NCI-H1092 (cell line): Measurements from ENCODE around the gene SLC35E2B.
"Not testable (repeated sequence)": the region's sequence is repeated elsewhere in the genome, so short reads cannot be mapped to it uniquely, and the experiment has no call there.

Source experiments
- DNase-seq: peaks from one replicate; lab custom pipeline; 2025; lab: John Stamatoyannopoulos, UW

SLC35E2B gene

GRCh38 chr1:1692714-1693647, at the start of gene SLC35E2B:
TSS of gene SLC35E2B (minus strand) at chr1:1692795. CDS start at chr1:1676699, 16,096 bp downstream.
- peak; percentile 56 for DNase-seq

GRCh38 chr1:1741013-1741412, 48.4 kb upstream of the SLC35E2B start:
- DNase-seq = not testable (repeated sequence)

- DNase-seq = not testable (repeated sequence)
Measured at GRCh38 chr1:1738799-1739337, 46.3 kb upstream of the SLC35E2B start.

GRCh38 chr1:1737675-1738590, 45.3 kb upstream of the SLC35E2B start:
- not testable (repeated sequence) for DNase-seq

DNA sequence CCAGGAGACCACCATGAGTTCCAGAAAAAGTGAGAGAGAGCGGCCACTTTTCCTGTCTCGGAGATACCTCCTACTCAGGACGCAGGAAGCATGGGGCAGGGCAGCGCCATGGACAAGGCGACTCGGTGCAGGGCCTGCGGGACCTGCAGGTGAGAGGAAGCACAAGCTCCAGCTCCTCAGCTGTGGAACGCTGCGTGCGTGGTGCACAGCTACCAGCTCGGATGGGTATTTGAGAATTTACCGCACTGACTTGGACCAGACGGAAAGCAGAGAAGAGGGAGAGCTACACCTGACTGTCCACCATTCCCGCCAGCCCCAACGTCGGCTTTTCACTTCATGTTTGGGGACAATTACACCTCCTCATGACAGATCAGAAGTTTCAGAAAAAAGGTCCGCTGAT, 39.8 kb upstream of the SLC35E2B start:
- no peak for DNase-seq

GRCh38 chr1:1730870-1731269, 38.3 kb upstream of the SLC35E2B start:
- DNase-seq = no peak

DNA sequence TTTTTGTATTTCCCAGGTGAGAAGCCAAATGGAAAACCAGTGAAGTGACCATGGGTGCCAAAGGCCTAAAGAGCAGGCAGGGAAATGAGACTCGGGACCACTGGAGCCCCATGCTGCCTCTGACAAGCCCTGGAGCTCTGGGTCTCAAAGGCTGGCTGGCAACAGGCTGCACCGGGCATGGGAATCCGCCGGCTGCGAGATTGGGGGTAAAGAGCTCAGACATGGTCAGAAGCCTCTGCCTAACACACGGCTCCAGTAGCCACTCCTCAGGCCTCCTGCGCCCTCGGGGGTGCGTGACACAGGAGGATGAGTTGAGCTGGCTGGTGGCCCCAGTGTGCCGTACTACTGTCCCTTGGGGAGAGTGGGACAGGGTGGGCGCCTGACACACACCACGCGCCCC, 37.6 kb upstream of the SLC35E2B start:
- not testable (repeated sequence) for DNase-seq

- DNase-seq = not testable (repeated sequence)
Measured at GRCh38 chr1:1729116-1729816, 36.7 kb upstream of the SLC35E2B start.

- DNase-seq = not testable (repeated sequence)
Measured at GRCh38 chr1:1728308-1729005, 35.9 kb upstream of the SLC35E2B start.

DNA sequence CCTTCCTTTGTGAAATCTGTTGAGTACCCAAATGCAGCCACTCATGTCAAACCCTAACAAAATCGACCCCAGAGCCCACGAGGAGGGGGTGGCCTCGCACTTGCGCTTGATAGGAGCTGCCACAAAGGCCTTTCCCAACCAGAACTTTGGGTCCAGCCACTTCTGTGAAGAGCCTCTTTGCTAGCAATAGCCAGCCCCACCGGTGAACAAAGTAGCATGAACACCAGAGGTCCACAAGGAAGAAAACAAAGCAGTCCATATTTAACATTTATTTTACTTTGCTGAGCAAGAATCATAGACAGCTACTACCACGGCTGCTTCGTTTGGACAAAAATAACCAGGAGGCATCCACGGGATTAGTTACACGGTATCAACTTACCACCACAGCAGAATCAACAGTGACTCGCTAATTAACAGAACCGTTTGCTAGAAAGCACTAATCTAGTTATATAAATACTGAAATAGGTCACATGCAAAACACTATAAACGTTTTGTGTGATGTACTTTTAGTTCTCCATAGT, 34.6 kb upstream of the SLC35E2B start:
- not testable (repeated sequence) for DNase-seq

DNA sequence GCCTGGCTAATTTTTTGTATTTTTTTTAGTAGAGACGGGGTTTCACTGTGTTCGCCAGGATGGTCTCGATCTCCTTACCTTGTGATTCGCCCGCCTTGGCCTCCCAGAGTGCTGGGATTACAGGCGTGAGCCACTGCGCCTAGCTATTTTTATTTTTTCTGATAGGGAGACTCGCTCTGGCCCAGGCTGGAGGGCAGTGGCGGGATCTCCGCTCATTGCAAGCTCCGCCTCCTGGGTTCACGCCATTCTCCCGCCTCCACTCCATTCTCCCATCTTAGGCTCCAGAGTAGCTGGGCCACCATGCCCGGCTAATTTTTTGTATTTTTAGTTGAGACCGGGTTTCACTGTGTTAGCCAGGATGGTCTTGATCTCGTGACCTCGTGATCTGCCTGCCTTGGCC, 33.5 kb upstream of the SLC35E2B start:
- DNase-seq = not testable (repeated sequence)

GRCh38 chr1:1724035-1724864, 31.7 kb upstream of the SLC35E2B start, which contains the start of gene CDK11A:
TSS of gene CDK11A (minus strand) at chr1:1724357. CDS start at chr1:1722818, 1,539 bp downstream.
- DNase-seq = not testable (repeated sequence)

- no peak for DNase-seq
Measured at GRCh38 chr1:1721201-1721600, 28.6 kb upstream of the SLC35E2B start.

GRCh38 chr1:1715109-1715883, 22.7 kb upstream of the SLC35E2B start:
- not testable (repeated sequence) for DNase-seq

DNA sequence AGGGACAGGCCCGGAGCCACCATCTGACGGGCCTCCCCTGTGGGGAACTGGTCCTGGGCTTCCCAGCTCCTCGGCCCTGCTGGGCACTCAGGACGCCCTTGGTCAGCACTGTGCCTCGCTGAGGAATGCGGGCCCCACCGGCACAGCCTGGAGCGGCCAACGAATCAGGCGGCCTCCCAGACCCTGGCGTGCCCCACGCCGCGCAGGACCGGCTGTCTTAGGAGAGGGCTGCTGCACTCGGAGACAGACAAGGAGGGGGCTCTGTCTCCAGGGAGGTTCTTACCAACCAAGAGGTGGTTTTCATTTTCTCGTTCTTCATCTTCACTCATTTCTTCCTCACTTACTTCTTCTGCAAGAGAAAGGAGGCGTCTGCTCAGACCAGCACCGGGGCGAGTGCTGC, 15.3 kb upstream of the SLC35E2B start:
- not testable (repeated sequence) for DNase-seq

DNA sequence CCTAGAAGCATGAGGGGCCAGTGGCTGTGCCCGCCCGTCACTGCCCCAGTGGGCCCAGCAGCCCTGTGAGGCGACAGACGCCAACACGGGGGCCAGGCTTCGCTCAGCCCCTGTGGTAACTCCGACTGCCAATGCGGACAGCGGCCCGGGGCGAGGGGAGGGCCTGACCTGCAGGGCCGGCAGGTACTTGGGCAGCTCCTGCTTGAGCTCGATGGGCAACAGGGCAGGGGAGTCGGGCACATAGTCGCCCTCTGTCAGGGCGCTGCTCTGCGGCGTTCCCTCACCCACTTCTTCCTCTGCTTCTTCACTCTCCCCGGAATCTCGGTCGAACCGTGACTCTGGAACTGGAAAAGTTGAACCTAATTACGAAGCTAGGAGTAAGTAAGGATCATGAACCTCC, 14.6 kb upstream of the SLC35E2B start:
- not testable (repeated sequence) for DNase-seq

DNA sequence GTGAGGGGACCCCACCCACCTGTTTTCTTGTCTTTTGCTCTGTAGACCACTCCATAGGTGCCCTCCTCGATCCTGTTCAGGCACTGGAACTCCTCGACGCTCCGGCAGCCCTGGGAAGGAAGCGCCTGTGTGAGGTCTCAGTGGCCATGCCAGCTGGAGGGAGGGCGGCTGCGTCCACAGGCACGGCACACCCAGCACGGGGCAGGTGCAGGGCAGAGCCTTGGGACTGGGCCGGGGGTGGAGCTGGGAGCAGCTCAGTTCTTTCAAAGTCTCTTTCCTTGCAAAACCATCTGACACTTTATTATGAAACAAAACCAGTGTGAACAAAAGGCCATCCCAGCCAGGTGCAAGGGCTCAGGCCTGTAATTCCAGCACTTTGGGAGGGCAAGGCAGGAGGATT, 13.0 kb upstream of the SLC35E2B start:
- not testable (repeated sequence) for DNase-seq

- not testable (repeated sequence) for DNase-seq
Measured at GRCh38 chr1:1704284-1704957, 11.8 kb upstream of the SLC35E2B start.
